GM12878 (cell line): ENCODE measurements around the gene PSMB5. TPM values are rescaled to one million over a fixed set of nuclear protein-coding genes. Genes with fewer than 3 reads are reported as not detected.

ENCODE experiments used
- ATAC-seq: fragments of 200-7000 bp; cut with Tn5 transposase; 3 replicates; pipeline ENCODE4 v1.9.1; 2020; ENCODE audit warnings: mild to moderate bottlenecking, moderate library complexity
- BruUV-seq: library from RNA; stranded (reverse); fragments of 400-500 nt; replicated peaks from 2 replicates; lab custom pipeline; 2021; lab: Mats Ljungman, UMichigan
- CTCF ChIA-PET: fragments of 300-600 bp; sonication (Branson Sonifier 250); formaldehyde crosslinking; extraction: SDS; loops from one replicate; lab custom pipeline; 2021; ENCODE audit warnings: inconsistent platforms; lab: Yijun Ruan, JAX
- POLR2A ChIA-PET: fragments of 350-600 bp; formaldehyde crosslinking; extraction: SDS; loops from one replicate; lab custom pipeline; 2021; ENCODE audit warnings: inconsistent platforms; lab: Charles Lee
- RAD21 ChIA-PET: fragments of 300-600 bp; sonication (Branson Sonifier 250); formaldehyde crosslinking; loops from one replicate; lab custom pipeline; 2023; ENCODE audit warnings: antibody characterized with exemption; ENCODE audit not compliant: unreplicated experiment; lab: Charles Lee
- SMC1A ChIA-PET: fragments of 300-600 bp; sonication (Branson Sonifier 250); formaldehyde crosslinking; loops from one replicate; lab custom pipeline; 2023; ENCODE audit not compliant: unreplicated experiment, uncharacterized antibody; lab: Charles Lee
- DNase-seq: peaks from one replicate; pipeline ENCODE4 v3.0.0-alpha.2; 2011; ENCODE audit warnings: low read depth, low spot score
- FAIRE-seq: peaks from 3 replicates; lab custom pipeline; 2011; peaks lifted over from hg19 to GRCh38; lab: Jason Lieb, UNC
- H2AFZ ChIP-seq: 2 replicates; pipeline ENCODE4 v1.6.0; 2011; ENCODE audit warnings: low read depth, low read length, control low read depth; ENCODE audit not compliant: control insufficient read depth
- H3K27ac ChIP-seq: 2 replicates; pipeline ENCODE4 v1.5.1; 2011; ENCODE audit warnings: control low read depth; ENCODE audit not compliant: control insufficient read depth, insufficient read depth
- H3K27me3 ChIP-seq, 2 experiments: replicated peaks in 1 of 2; 2 replicates each; pipeline versions ENCODE4 v1.6.0 to v1.6.1; 2011; ENCODE audit warnings: low read length in 1 of 2; ENCODE audit not compliant: control insufficient read depth in 2 of 2, insufficient read depth in 2 of 2
- H3K36me3 ChIP-seq, 2 experiments: 2 replicates each; pipeline ENCODE4 v1.5.1; 2011; ENCODE audit warnings: low read length in 1 of 2; ENCODE audit not compliant: control insufficient read depth in 2 of 2, insufficient read depth in 2 of 2
- H3K4me1 ChIP-seq: 2 replicates; pipeline ENCODE4 v1.6.1; 2011; ENCODE audit warnings: mild to moderate bottlenecking, low read length, moderate library complexity, mixed read lengths; ENCODE audit not compliant: control insufficient read depth, insufficient read depth
- H3K4me2 ChIP-seq: 2 replicates; pipeline ENCODE4 v1.6.0; 2011; ENCODE audit warnings: control low read depth; ENCODE audit not compliant: control insufficient read depth, insufficient read depth
- H3K4me3 ChIP-seq: fragments of 200-600 bp; sonication (generic); 2 replicates; pipeline ENCODE4 v1.5.1; 2016
- H3K79me2 ChIP-seq: 2 replicates; pipeline ENCODE4 v1.6.0; 2011; ENCODE audit warnings: low read length; ENCODE audit not compliant: control insufficient read depth, insufficient read depth
- H3K9ac ChIP-seq: 2 replicates; pipeline ENCODE4 v1.8.0; 2011; ENCODE audit warnings: low read length, control low read depth, mixed read lengths; ENCODE audit not compliant: control insufficient read depth, insufficient read depth
- H3K9me3 ChIP-seq: replicated peaks from 3 replicates; pipeline ENCODE4 v1.5.1; 2011; ENCODE audit warnings: mild to moderate bottlenecking, low read length; ENCODE audit not compliant: control insufficient read depth, insufficient read depth
- H4K20me1 ChIP-seq: 2 replicates; pipeline ENCODE4 v1.6.0; 2011; ENCODE audit not compliant: control insufficient read depth, insufficient read depth
- BCLAF1 ChIP-seq: fragments of 450-650 bp; IDR thresholded peaks from 2 replicates; pipeline ENCODE4 v1.6.1; 2017; ENCODE audit warnings: antibody characterized with exemption, mild to moderate bottlenecking, moderate library complexity
- CBX3 ChIP-seq: fragments of 200-600 bp; sonication (generic); IDR thresholded peaks from 2 replicates; pipeline ENCODE4 v1.6.1; 2016; ENCODE audit warnings: low read depth, borderline replicate concordance
- NFXL1 ChIP-seq: fragments of 450-650 bp; IDR thresholded peaks from 2 replicates; pipeline ENCODE4 v1.6.1; 2017; ENCODE audit warnings: antibody characterized with exemption, mild to moderate bottlenecking, borderline replicate concordance
- RELA ChIP-seq: fragments of 450-650 bp; IDR thresholded peaks from 2 replicates; pipeline ENCODE4 v1.8.0; 2014; ENCODE audit warnings: borderline replicate concordance; ENCODE audit not compliant: partially characterized antibody
- SMAD5 ChIP-seq: IDR thresholded peaks from 2 replicates; pipeline ENCODE4 v1.6.1; 2016; ENCODE audit warnings: antibody characterized with exemption, low read depth
- STAT3 ChIP-seq: IDR thresholded peaks from 2 replicates; pipeline ENCODE4 v1.6.1; 2011; ENCODE audit warnings: low read depth, low read length, improper control_type of control experiment
- WGBS: methylation state at CpG from one replicate; pipeline ENCODE4 v1.1.6; 2016; ENCODE audit warnings: low lambda C conversion rate; ENCODE audit not compliant: insufficient replicate concordance, insufficient coverage; ENCODE audit errors: missing lambda C conversion rate; 5-methylcytosine and 5-hydroxymethylcytosine counted together
- in situ Hi-C: fragments of 300-500 bp; cut with MboI; formaldehyde crosslinking; loops from 9 replicates; pipeline ENCODE4 v1.14.3; 2018; ENCODE audit warnings: mixed read lengths
- intact Hi-C: fragments of 100-400 bp; cut with micrococcal nuclease; formaldehyde crosslinking; loops from one replicate; pipeline ENCODE4 v1.14.2; 2022; ENCODE audit not compliant: unreplicated experiment
- polyA plus RNA-seq, 11 experiments: library from polyadenylated mRNA; depleted of rRNA in 4 of 11; unstranded in 6 of 11; stranded (reverse) in 5 of 11; fragments of >200 nt; fragmentation: Nextera tagmentation in 4 of 11; fragmentation: Illumina TruSeq in 1 of 11; extraction: Ambion mirVana in 4 of 11; extraction: Trizol in 1 of 11; gene quantifications; 1 replicate in 1 of 11; 2 replicates in 10 of 11; pipeline versions ENCODE4 v1.2.1 to v1.2.3, GENCODE V29; 2011 to 2016; ENCODE audit warnings: inconsistent platforms in 2 of 11, missing spikeins in 2 of 11, low read depth in 1 of 11
- total RNA-seq, 4 experiments: library from RNA; depleted of rRNA in 3 of 4; stranded (reverse); fragments of >200 nt in 3 of 4; fragmentation: Illumina TruSeq in 1 of 4; extraction: Trizol in 1 of 4; gene quantifications; 2 replicates each; pipeline versions ENCODE4 v1.2.1 to v1.2.3, GENCODE V29; 2013 to 2021
- TF ChIP-seq, protein P1 (sequence below): IDR thresholded peaks from 2 replicates; pipeline ENCODE4 v1.6.1; 2011; ENCODE audit warnings: mild to moderate bottlenecking, low read depth, low read length, moderate library complexity; ENCODE audit not compliant: insufficient replicate concordance
- TF ChIP-seq, protein P2 (sequence below): fragments of 150-350 bp; IDR thresholded peaks from 2 replicates; pipeline ENCODE4 v1.6.1; 2014; ENCODE audit warnings: mild to moderate bottlenecking, low read depth, low read length
- TF ChIP-seq, protein P3 (sequence below): IDR thresholded peaks from 2 replicates; pipeline ENCODE4 v1.6.1; 2012; ENCODE audit warnings: mild to moderate bottlenecking, low read depth, low read length
- TF ChIP-seq, protein P4 (sequence below): fragments of 450-650 bp; formaldehyde crosslinking; IDR thresholded peaks from 2 replicates; pipeline ENCODE4 v1.4.0; 2022; ENCODE audit warnings: mild to moderate bottlenecking, moderate library complexity

PSMB5 gene
- total and polyA plus RNA-seq, 10 of the 15 experiments (the other 5 are each of a cell fraction or from before 2014, with no cell fraction given) = 84.5 to 802 (median 144) TPM

GRCh38 chr14:22987291-22987690, 47.4 kb downstream of the PSMB5 start:
- Histone ChIP-seq H3K36me3 (no peaks in the 10 kb centered on the region; a peak in 1 of 4 replicates), H3K27ac (no peak overlapping the region), H3K9ac (no peak overlapping the region), H3K27me3 (peaks cover 0 to 3% of the 10 kb centered on the region in 2 experiments; a peak in 1 of 4 replicates), H3K9me3 (no peaks in the 10 kb centered on the region), H2AFZ (no peak overlapping the region), H4K20me1 (no peaks in the 10 kb centered on the region), H3K4me3 (no peak overlapping the region), H3K4me1 (no peaks in the 10 kb centered on the region), H3K4me2 (no peak overlapping the region), H3K79me2 (no peaks in the 10 kb centered on the region)
- intact Hi-C loops (loop anchor here (10.0 kb wide), 1 partner anchor 602 kb away; no protein-coding TSS in a partner anchor), in situ Hi-C loops (no loop called here)
- 69% methylated on average over 8 of the region's 8 CpGs for WGBS
- no TSS peak for BruUV-seq
- DNase-seq = no peak
- ChIA-PET POLR2A (interaction anchor here (1.3 to 2.3 kb wide), 4 partner anchors 10 to 72 kb away, joined by 6 to 17 read pairs (median 9); no protein-coding TSS in a partner anchor), RAD21 (interaction anchor here (1.1 to 9.1 kb wide), 15 partner anchors 8 to 403 kb away, joined by 3 to 224 read pairs (median 9); partner anchors contain the start of genes ACIN1, C14orf119, CDH24 and PRMT5), SMC1A (interaction anchor here (0.8 to 7.6 kb wide), 18 partner anchors 7 to 672 kb away, joined by 3 to 156 read pairs (median 9); partner anchors contain the start of genes CDH24, LRP10 and PRMT5), CTCF (interaction anchor here (0.9 to 25.0 kb wide), 25 partner anchors 9 to 597 kb away, joined by 3 to 853 read pairs (median 16); partner anchors contain the start of genes ACIN1, CDH24, HAUS4 and PRMT5)
- no peak for ATAC-seq
- FAIRE-seq = no peak
- TF ChIP-seq RELA (no peak), NFXL1 (no peak), STAT3 (no peak), CBX3 (no peak), BCLAF1 (no peak), SMAD5 (no peak)
- TF ChIP-seq, protein P1, sequence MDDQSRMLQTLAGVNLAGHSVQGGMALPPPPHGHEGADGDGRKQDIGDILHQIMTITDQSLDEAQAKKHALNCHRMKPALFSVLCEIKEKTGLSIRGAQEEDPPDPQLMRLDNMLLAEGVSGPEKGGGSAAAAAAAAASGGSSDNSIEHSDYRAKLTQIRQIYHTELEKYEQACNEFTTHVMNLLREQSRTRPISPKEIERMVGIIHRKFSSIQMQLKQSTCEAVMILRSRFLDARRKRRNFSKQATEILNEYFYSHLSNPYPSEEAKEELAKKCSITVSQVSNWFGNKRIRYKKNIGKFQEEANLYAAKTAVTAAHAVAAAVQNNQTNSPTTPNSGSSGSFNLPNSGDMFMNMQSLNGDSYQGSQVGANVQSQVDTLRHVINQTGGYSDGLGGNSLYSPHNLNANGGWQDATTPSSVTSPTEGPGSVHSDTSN = no peak
- TF ChIP-seq, protein P2, sequence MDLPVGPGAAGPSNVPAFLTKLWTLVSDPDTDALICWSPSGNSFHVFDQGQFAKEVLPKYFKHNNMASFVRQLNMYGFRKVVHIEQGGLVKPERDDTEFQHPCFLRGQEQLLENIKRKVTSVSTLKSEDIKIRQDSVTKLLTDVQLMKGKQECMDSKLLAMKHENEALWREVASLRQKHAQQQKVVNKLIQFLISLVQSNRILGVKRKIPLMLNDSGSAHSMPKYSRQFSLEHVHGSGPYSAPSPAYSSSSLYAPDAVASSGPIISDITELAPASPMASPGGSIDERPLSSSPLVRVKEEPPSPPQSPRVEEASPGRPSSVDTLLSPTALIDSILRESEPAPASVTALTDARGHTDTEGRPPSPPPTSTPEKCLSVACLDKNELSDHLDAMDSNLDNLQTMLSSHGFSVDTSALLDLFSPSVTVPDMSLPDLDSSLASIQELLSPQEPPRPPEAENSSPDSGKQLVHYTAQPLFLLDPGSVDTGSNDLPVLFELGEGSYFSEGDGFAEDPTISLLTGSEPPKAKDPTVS = no peak
- TF ChIP-seq, protein P3, sequence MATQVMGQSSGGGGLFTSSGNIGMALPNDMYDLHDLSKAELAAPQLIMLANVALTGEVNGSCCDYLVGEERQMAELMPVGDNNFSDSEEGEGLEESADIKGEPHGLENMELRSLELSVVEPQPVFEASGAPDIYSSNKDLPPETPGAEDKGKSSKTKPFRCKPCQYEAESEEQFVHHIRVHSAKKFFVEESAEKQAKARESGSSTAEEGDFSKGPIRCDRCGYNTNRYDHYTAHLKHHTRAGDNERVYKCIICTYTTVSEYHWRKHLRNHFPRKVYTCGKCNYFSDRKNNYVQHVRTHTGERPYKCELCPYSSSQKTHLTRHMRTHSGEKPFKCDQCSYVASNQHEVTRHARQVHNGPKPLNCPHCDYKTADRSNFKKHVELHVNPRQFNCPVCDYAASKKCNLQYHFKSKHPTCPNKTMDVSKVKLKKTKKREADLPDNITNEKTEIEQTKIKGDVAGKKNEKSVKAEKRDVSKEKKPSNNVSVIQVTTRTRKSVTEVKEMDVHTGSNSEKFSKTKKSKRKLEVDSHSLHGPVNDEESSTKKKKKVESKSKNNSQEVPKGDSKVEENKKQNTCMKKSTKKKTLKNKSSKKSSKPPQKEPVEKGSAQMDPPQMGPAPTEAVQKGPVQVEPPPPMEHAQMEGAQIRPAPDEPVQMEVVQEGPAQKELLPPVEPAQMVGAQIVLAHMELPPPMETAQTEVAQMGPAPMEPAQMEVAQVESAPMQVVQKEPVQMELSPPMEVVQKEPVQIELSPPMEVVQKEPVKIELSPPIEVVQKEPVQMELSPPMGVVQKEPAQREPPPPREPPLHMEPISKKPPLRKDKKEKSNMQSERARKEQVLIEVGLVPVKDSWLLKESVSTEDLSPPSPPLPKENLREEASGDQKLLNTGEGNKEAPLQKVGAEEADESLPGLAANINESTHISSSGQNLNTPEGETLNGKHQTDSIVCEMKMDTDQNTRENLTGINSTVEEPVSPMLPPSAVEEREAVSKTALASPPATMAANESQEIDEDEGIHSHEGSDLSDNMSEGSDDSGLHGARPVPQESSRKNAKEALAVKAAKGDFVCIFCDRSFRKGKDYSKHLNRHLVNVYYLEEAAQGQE = no peak
- TF ChIP-seq, protein P4, sequence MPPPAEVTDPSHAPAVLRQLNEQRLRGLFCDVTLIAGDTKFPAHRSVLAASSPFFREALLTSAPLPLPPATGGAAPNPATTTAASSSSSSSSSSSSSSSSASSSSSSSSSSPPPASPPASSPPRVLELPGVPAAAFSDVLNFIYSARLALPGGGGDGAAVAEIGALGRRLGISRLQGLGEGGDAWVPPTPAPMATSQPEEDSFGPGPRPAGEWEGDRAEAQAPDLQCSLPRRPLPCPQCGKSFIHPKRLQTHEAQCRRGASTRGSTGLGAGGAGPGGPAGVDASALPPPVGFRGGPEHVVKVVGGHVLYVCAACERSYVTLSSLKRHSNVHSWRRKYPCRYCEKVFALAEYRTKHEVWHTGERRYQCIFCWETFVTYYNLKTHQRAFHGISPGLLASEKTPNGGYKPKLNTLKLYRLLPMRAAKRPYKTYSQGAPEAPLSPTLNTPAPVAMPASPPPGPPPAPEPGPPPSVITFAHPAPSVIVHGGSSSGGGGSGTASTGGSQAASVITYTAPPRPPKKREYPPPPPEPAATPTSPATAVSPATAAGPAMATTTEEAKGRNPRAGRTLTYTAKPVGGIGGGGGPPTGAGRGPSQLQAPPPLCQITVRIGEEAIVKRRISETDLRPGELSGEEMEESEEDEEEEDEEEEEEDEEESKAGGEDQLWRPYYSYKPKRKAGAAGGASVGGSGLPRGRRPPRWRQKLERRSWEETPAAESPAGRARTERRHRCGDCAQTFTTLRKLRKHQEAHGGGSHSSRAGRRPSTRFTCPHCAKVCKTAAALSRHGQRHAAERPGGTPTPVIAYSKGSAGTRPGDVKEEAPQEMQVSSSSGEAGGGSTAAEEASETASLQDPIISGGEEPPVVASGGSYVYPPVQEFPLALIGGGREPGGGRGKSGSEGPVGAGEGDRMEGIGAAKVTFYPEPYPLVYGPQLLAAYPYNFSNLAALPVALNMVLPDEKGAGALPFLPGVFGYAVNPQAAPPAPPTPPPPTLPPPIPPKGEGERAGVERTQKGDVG (CRISPR knock-in tag) = no peak
